Esophagus muscularis mucosa (tissue), 4 donors: ENCODE measurements around the gene PPARG.

Source experiments
- EP300 ChIP-seq: sonication (generic); formaldehyde crosslinking; IDR thresholded peaks from one replicate; pipeline ENCODE4 v1.6.1; 2017; ENCODE audit warnings: antibody characterized with exemption
- POLR2A ChIP-seq: fragments of 450-650 bp; IDR thresholded peaks from one replicate; pipeline ENCODE4 v1.6.1; 2017; ENCODE audit warnings: antibody characterized with exemption, moderate library complexity, mild to moderate bottlenecking, low read depth
- POLR2AphosphoS5 ChIP-seq, 2 donors: sonication (generic); formaldehyde crosslinking; IDR thresholded peaks; one replicate each; pipeline ENCODE4 v1.6.1; 2017; ENCODE audit warnings: antibody characterized with exemption in 2 of 2
- TF ChIP-seq, protein P1 (sequence below), 3 experiments: fragments of 200-600 bp in 2 of 3; fragments of 450-650 bp in 1 of 3; sonication (generic) in 2 of 3; IDR thresholded peaks; one replicate each; pipeline ENCODE4 v1.5.1; 2017 to 2019; ENCODE audit warnings: antibody characterized with exemption in 3 of 3, mild to moderate bottlenecking in 2 of 3, moderate library complexity in 1 of 3

DNA sequence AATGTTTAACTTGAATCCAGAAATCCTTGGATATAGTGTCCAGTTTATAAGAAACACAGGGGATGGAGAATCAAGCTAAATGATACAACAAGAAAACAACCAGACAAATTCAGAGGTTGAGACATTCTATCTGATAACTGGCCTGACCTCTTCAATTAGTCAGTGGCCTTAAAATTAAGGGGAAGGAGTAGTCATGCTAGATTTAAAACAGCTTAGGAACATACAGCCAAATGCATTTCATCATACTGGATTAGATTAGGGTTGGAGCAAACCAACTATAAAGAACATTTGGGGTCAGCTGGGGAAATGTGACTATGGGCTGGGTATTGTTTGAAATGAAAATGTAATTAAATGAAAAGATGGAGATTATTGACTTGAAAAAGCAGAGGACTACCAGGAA is 53.3 kb downstream of the PPARG start:
- TF ChIP-seq, protein P1, sequence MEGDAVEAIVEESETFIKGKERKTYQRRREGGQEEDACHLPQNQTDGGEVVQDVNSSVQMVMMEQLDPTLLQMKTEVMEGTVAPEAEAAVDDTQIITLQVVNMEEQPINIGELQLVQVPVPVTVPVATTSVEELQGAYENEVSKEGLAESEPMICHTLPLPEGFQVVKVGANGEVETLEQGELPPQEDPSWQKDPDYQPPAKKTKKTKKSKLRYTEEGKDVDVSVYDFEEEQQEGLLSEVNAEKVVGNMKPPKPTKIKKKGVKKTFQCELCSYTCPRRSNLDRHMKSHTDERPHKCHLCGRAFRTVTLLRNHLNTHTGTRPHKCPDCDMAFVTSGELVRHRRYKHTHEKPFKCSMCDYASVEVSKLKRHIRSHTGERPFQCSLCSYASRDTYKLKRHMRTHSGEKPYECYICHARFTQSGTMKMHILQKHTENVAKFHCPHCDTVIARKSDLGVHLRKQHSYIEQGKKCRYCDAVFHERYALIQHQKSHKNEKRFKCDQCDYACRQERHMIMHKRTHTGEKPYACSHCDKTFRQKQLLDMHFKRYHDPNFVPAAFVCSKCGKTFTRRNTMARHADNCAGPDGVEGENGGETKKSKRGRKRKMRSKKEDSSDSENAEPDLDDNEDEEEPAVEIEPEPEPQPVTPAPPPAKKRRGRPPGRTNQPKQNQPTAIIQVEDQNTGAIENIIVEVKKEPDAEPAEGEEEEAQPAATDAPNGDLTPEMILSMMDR (IDR thresholded peaks at IDR 0.05) = no peak
- TF ChIP-seq EP300 (no peak), POLR2A (no peak), POLR2AphosphoS5 (IDR thresholded peaks at IDR 0.05) (no peak)
